Stimulated activated CD4-positive, alpha-beta T cell treated with anti-CD3 and anti-CD28 coated beads, TNF-alpha, amount 100 ng/mL, for 1 hour (primary cell): ENCODE results near the gene SLC39A5.
A peak's percentile ranks its signal among the peaks of the same experiment; 100 is the strongest.
"Not testable (repeated sequence)": the region's sequence is repeated elsewhere in the genome, so short reads cannot be mapped to it uniquely, and the experiment has no call there.

Experiments used
- DNase-seq, 3 donors: peaks; one replicate each; pipeline ENCODE4 v3.0.0-alpha.2; 2020; ENCODE audit warnings: low read depth in 3 of 3, low spot score in 1 of 3

SLC39A5 gene

GRCh38 chr12:56229916-56230431, at the start of gene SLC39A5:
Gene SLC39A5 (plus strand): TSS chr12:56230051. CDS start chr12:56231275, 1,224 bp downstream.
- no peak for DNase-seq

GRCh38 chr12:56186957-56187356, 42.9 kb upstream of the SLC39A5 start:
- no peak for DNase-seq

- DNase-seq: no peak
Observed at GRCh38 chr12:56188131-56188777, 41.6 kb upstream of the SLC39A5 start.

GRCh38 chr12:56188778-56189098, 41.1 kb upstream of the SLC39A5 start:
- peak in 1 of 3 donors; percentile 11 for DNase-seq

GRCh38 chr12:56189099-56189917, 40.5 kb upstream of the SLC39A5 start, which contains the start of gene SMARCC2:
Gene SMARCC2 (minus strand): TSS chr12:56189483. CDS start chr12:56189461, 22 bp downstream.
- DNase-seq: peak; percentile 64 to 73 (median 73)

- peak; percentile 25 to 90 (median 45) for DNase-seq
Observed at GRCh38 chr12:56189918-56190694, 39.7 kb upstream of the SLC39A5 start.

- no peak for DNase-seq
Observed at GRCh38 chr12:56190695-56191155, 39.1 kb upstream of the SLC39A5 start.

GRCh38 chr12:56192582-56192981, 37.3 kb upstream of the SLC39A5 start:
- no peak for DNase-seq

- DNase-seq: peak; percentile 34 to 39 (median 35)
Observed at GRCh38 chr12:56193025-56193578, 36.7 kb upstream of the SLC39A5 start.

- not testable (repeated sequence) for DNase-seq
Observed at GRCh38 chr12:56196818-56197550, 32.9 kb upstream of the SLC39A5 start.

- no peak for DNase-seq
Observed at GRCh38 chr12:56197921-56198635, 31.8 kb upstream of the SLC39A5 start.

GRCh38 chr12:56198836-56199235, 31.0 kb upstream of the SLC39A5 start:
- no peak for DNase-seq

- DNase-seq: no peak
Observed at GRCh38 chr12:56202366-56202765, 27.5 kb upstream of the SLC39A5 start.

GRCh38 chr12:56202838-56203237, 27.0 kb upstream of the SLC39A5 start:
- DNase-seq: no peak

GRCh38 chr12:56204275-56204674, 25.6 kb upstream of the SLC39A5 start:
- no peak for DNase-seq

- no peak for DNase-seq
Observed at GRCh38 chr12:56205445-56205844, 24.4 kb upstream of the SLC39A5 start.

GRCh38 chr12:56206452-56207166, 23.2 kb upstream of the SLC39A5 start:
- DNase-seq: peak in 1 of 3 donors; percentile 16

- no peak for DNase-seq
Observed at GRCh38 chr12:56208006-56208405, 21.8 kb upstream of the SLC39A5 start.

GRCh38 chr12:56212361-56212760, 17.5 kb upstream of the SLC39A5 start:
- DNase-seq: no peak
